ENCODE data around the gene ASH1L. TPM values are rescaled to one million over a fixed set of nuclear protein-coding genes. Genes with fewer than 3 reads are reported as not detected.

Gene ASH1L
- total and polyA plus RNA-seq, 8 donors: 42.3 to 55.4 (median 49.9) TPM

- peak; percentile 26 to 88 (median 59) for DNase-seq
- peak overlapping the region; percentile 68 to 94 for H3K4me3 ChIP-seq
- H3K27ac ChIP-seq: peak overlapping the region; percentile 65 to 92
- no peaks in the 10 kb centered on the region for H3K27me3 ChIP-seq
- H3K9me3 ChIP-seq: no peaks in the 10 kb centered on the region
- peaks cover 11 to 45% of the 10 kb centered on the region in 2 donors for H3K4me1 ChIP-seq
- intact Hi-C loops (cut with DNase I): loop anchor here in 1 of 2 donors (5.0 kb wide), 1 partner anchor 48 kb away; the partner anchor contains the start of gene HCN3
- ATAC-seq: peak; percentile 7
- TF ChIP-seq, protein P1, sequence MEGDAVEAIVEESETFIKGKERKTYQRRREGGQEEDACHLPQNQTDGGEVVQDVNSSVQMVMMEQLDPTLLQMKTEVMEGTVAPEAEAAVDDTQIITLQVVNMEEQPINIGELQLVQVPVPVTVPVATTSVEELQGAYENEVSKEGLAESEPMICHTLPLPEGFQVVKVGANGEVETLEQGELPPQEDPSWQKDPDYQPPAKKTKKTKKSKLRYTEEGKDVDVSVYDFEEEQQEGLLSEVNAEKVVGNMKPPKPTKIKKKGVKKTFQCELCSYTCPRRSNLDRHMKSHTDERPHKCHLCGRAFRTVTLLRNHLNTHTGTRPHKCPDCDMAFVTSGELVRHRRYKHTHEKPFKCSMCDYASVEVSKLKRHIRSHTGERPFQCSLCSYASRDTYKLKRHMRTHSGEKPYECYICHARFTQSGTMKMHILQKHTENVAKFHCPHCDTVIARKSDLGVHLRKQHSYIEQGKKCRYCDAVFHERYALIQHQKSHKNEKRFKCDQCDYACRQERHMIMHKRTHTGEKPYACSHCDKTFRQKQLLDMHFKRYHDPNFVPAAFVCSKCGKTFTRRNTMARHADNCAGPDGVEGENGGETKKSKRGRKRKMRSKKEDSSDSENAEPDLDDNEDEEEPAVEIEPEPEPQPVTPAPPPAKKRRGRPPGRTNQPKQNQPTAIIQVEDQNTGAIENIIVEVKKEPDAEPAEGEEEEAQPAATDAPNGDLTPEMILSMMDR (IDR thresholded peaks at IDR 0.05): peak in 1 of 2 donors; percentile 23
- peaks cover 0 to 36% of the 10 kb centered on the region in 2 donors for H3K36me3 ChIP-seq
Observed at GRCh38 chr1:155324717-155325602, 237.6 kb downstream of the ASH1L start.

GRCh38 chr1:155324037-155324716 is 238.4 kb downstream of the ASH1L start:
- Histone ChIP-seq H3K36me3 (peaks cover 0 to 37% of the 10 kb centered on the region in 2 donors), H3K27ac (peak overlapping the region; percentile 92 to 97), H3K4me3 (peak overlapping the region; percentile 68 to 94), H3K27me3 (no peaks in the 10 kb centered on the region), H3K9me3 (no peaks in the 10 kb centered on the region), H3K4me1 (peaks cover 11 to 53% of the 10 kb centered on the region in 2 donors)
- intact Hi-C loops (cut with DNase I): loop anchor here in 1 of 2 donors (5.0 kb wide), 1 partner anchor 47 kb away; the partner anchor contains the start of gene HCN3
- TF ChIP-seq, protein P1 (IDR thresholded peaks at IDR 0.05): no peak
- peak; percentile 91 to 99 (median 97) for DNase-seq
- peak; percentile 88 for ATAC-seq

DNA sequence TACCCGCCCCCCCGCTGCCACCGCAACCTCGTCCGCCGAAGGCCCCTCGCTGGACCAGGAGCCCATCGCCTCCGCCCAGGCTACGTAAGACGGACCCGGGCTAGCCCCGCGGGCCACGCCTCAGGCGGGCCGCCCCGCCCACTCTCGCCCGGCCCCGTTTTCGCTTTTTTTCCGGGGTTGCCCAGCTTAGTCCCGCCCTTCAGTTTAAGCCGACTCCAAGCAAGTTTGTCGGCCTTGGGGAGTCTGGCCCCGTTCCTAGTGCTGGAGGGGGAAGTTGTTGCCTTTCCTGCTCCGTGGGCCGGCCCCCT is 238.9 kb downstream of the ASH1L start:
- intact Hi-C loops (cut with DNase I): loop anchor here in 1 of 2 donors (5.0 kb wide), 1 partner anchor 46 kb away; the partner anchor contains the start of gene HCN3
- peak; percentile 81 for ATAC-seq

GRCh38 chr1:155322953-155323728 is 239.5 kb downstream of the ASH1L start:
- H3K27me3 ChIP-seq: no peaks in the 10 kb centered on the region
- TF ChIP-seq, protein P1 (IDR thresholded peaks at IDR 0.05): peak; percentile 96 to 98
- peaks cover 11 to 58% of the 10 kb centered on the region in 2 donors for H3K4me1 ChIP-seq
- H3K4me3 ChIP-seq: peak overlapping the region; percentile 68 to 94
- H3K9me3 ChIP-seq: no peaks in the 10 kb centered on the region
- peak; percentile 70 for ATAC-seq
- H3K36me3 ChIP-seq: peaks cover 0 to 37% of the 10 kb centered on the region in 2 donors
- DNase-seq: peak; percentile 89 to 98 (median 92)
- intact Hi-C loops (cut with DNase I): loop anchor here in 1 of 2 donors (5.0 kb wide), 1 partner anchor 46 kb away; the partner anchor contains the start of gene HCN3
- H3K27ac ChIP-seq: peak overlapping the region; percentile 92 to 97

More for the DNA sequence above, 238.9 kb downstream of the ASH1L start:
- DNase-seq: peak; percentile 90 to 97 (median 93)
- Histone ChIP-seq H3K27me3 (no peaks in the 10 kb centered on the region), H3K4me3 (peak overlapping the region; percentile 68 to 94), H3K9me3 (no peaks in the 10 kb centered on the region), H3K36me3 (peaks cover 0 to 37% of the 10 kb centered on the region in 2 donors), H3K27ac (peak overlapping the region; percentile 92 to 97), H3K4me1 (peaks cover 11 to 58% of the 10 kb centered on the region in 2 donors)
- TF ChIP-seq, protein P1 (IDR thresholded peaks at IDR 0.05): no peak
